Karpas-422 (cell line): ENCODE measurements around the gene IL17RC. TPM values are rescaled to one million over a fixed set of nuclear protein-coding genes. Genes with fewer than 3 reads are reported as not detected.

Experiments used
- DNase-seq: peaks from one replicate; pipeline ENCODE4 v3.0.0-alpha.2; 2015
- H2AFZ ChIP-seq: fragments of 200-600 bp; sonication (generic); 2 replicates; pipeline ENCODE4 v1.6.1; 2014; ENCODE audit warnings: antibody characterized with exemption, low read length, mixed read lengths
- H3K27ac ChIP-seq: fragments of 200-600 bp; sonication (generic); 2 replicates; pipeline ENCODE4 v1.5.1; 2014; ENCODE audit warnings: mild to moderate bottlenecking, low read length, moderate library complexity
- H3K27me3 ChIP-seq: fragments of 200-600 bp; sonication (generic); 2 replicates; pipeline ENCODE4 v1.6.1; 2014; ENCODE audit warnings: low read length, mixed read lengths
- H3K36me3 ChIP-seq: fragments of 200-600 bp; sonication (generic); 2 replicates; pipeline ENCODE4 v1.6.1; 2014; ENCODE audit warnings: low read length, mixed read lengths; ENCODE audit not compliant: insufficient read depth
- H3K4me1 ChIP-seq: fragments of 200-600 bp; sonication (generic); 2 replicates; pipeline ENCODE4 v1.6.1; 2014; ENCODE audit warnings: mild to moderate bottlenecking, low read length, mixed read lengths
- H3K4me2 ChIP-seq: fragments of 200-600 bp; sonication (generic); 2 replicates; pipeline ENCODE4 v1.6.1; 2014; ENCODE audit warnings: low read length, low read depth, mild to moderate bottlenecking; ENCODE audit not compliant: poor library complexity, severe bottlenecking
- H3K4me3 ChIP-seq: fragments of 200-600 bp; sonication (generic); 2 replicates; pipeline ENCODE4 v1.5.1; 2014; ENCODE audit warnings: mild to moderate bottlenecking, antibody characterized with exemption, low read length, mixed read lengths
- H3K79me2 ChIP-seq: fragments of 200-600 bp; sonication (generic); 2 replicates; pipeline ENCODE4 v1.6.1; 2014; ENCODE audit warnings: mild to moderate bottlenecking, low read length, mixed read lengths
- H3K9ac ChIP-seq: fragments of 200-600 bp; sonication (generic); 2 replicates; pipeline ENCODE4 v1.6.0; 2014; ENCODE audit warnings: low read length
- H3K9me2 ChIP-seq: fragments of 200-600 bp; sonication (generic), shearing (Covaris generic); replicated peaks from 2 replicates; pipeline ENCODE4 v1.6.0; 2014; ENCODE audit warnings: mild to moderate bottlenecking, low read length, moderate library complexity; ENCODE audit not compliant: insufficient read depth
- H3K9me3 ChIP-seq: fragments of 300-700, 200-600 bp; sonication (generic); 2 replicates; pipeline ENCODE4 v1.6.1; 2014; ENCODE audit warnings: low read length, mixed read lengths
- H4K20me1 ChIP-seq: fragments of 200-600 bp; sonication (generic); 2 replicates; pipeline ENCODE4 v1.6.1; 2014; ENCODE audit warnings: mild to moderate bottlenecking, antibody characterized with exemption, low read length, low read depth; ENCODE audit not compliant: insufficient read depth
- total RNA-seq: library from RNA; depleted of rRNA; stranded (reverse); fragments of >200 nt; shearing (Covaris generic); gene quantifications from 2 replicates; pipeline ENCODE4 v1.2.3, GENCODE V29; 2014; ENCODE audit warnings: low replicate concordance

Gene IL17RC
- total RNA-seq, 1 experiment from 2014 or later, result 2.5 TPM

DNA sequence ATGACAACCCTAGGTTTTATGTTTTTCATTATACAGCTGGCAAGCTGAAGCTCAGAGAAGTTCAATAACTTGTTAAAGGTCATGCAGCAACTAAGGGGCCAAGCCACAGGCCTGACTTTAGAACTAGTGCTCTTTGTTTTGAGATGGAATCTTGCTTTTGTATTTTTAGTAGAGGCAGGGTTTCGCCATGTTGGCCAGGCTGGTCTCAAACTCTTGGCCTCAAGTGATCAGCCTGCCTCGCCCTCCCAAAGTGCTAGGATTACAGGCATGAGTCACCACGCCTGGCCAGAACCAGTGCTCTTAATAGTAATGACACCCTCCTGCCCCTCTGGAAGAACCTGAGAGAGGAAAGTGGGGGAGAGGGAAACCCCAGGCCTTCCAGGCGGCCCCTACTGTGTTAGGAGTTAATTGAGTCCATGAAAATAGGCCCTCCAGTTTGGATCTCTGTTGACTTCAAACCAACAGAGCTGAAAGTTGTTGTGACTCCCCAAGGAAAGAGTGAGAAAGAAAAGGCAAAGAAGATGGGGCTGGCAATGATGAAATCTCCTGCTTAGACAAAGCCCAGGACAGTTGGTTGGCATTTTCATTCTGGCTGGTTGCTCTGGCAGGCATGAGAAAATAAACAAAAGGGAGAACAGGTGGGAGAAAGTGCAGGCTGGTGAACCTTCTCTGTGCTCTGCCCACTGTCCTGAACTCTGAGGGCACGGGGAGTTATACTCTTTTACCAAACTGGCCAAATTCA is 38.9 kb downstream of the IL17RC start:
- no peak overlapping the region for H3K9ac ChIP-seq
- no peak overlapping the region for H3K4me3 ChIP-seq
- no peak for DNase-seq
- H3K79me2 ChIP-seq, result no peaks in the 10 kb centered on the region
- no peak overlapping the region for H2AFZ ChIP-seq
- H3K4me1 ChIP-seq, result peaks cover 12% of the 10 kb centered on the region
- no peak overlapping the region for H3K4me2 ChIP-seq
- H3K9me2 ChIP-seq, result no peaks in the 10 kb centered on the region
- no peak overlapping the region for H3K27ac ChIP-seq
- H3K36me3 ChIP-seq, result no peaks in the 10 kb centered on the region
- H3K9me3 ChIP-seq, result no peaks in the 10 kb centered on the region
- no peaks in the 10 kb centered on the region for H4K20me1 ChIP-seq
- no peaks in the 10 kb centered on the region for H3K27me3 ChIP-seq

DNA sequence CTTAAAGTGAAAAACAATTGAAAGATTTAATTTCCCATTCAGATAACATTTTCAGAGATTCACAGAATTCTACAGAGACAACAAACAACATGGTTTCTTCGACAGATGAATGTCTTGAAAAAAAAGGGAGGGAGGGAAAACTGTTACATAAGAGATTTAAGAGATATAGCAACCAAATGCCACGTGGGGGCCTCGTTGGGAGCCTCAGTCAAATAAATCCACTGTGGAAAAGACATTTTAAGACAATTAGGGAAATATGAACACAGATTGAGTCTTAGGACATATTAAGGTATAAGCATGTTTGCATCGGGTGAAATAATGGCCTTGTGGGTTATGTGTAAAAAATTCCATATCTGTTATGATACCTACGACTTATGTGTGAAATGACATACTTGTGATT is 40.3 kb downstream of the IL17RC start:
- no peaks in the 10 kb centered on the region for H4K20me1 ChIP-seq

DNA sequence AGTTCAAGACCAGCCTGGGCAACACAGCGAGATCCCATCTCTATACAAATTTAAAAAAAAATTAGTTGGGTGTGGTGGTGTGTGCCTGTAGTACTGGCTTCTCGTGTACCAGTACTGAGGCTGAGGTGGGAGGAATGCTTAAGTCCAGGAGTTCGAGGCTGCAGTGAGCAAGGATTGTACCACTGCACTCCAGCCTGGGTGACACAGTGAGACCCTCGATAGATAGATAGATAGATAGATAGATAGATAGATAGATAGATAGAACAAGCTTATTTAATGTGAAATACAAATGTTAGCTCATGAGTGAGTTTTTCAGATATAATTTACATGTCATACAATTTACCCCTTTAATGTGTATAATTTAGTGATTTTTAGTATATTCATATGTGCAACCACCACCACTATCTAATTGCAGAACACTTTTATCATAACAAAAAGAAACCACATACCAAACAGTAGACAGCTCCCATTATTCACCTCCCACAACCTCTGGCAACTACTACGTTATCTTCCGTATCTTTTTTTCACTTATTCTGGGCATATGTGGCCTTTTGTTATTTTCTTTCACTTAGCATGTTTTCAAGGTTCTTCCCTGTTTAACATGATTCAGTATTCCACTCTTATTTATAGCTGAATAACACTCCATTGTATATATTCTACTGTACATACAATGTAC is 48.4 kb downstream of the IL17RC start:
- Histone ChIP-seq H3K4me2 (no peak overlapping the region), H3K9me2 (no peaks in the 10 kb centered on the region), H3K9me3 (no peaks in the 10 kb centered on the region), H3K27me3 (no peaks in the 10 kb centered on the region), H3K9ac (no peak overlapping the region), H3K4me1 (no peaks in the 10 kb centered on the region), H3K79me2 (no peaks in the 10 kb centered on the region), H2AFZ (no peak overlapping the region), H4K20me1 (no peaks in the 10 kb centered on the region), H3K27ac (no peak overlapping the region), H3K4me3 (no peak overlapping the region), H3K36me3 (peaks cover 14% of the 10 kb centered on the region)
- DNase-seq, result no peak

More for the DNA sequence above, 40.3 kb downstream of the IL17RC start:
- no peak overlapping the region for H3K4me2 ChIP-seq
- H2AFZ ChIP-seq, result no peak overlapping the region
- H3K4me1 ChIP-seq, result no peaks in the 10 kb centered on the region
- H3K9ac ChIP-seq, result no peak overlapping the region
- H3K27me3 ChIP-seq, result no peaks in the 10 kb centered on the region
- H3K9me2 ChIP-seq, result no peaks in the 10 kb centered on the region
- no peak for DNase-seq
- H3K4me3 ChIP-seq, result no peak overlapping the region
- H3K36me3 ChIP-seq, result no peaks in the 10 kb centered on the region
- H3K79me2 ChIP-seq, result no peaks in the 10 kb centered on the region
- H3K9me3 ChIP-seq, result no peaks in the 10 kb centered on the region
- H3K27ac ChIP-seq, result no peak overlapping the region

DNA sequence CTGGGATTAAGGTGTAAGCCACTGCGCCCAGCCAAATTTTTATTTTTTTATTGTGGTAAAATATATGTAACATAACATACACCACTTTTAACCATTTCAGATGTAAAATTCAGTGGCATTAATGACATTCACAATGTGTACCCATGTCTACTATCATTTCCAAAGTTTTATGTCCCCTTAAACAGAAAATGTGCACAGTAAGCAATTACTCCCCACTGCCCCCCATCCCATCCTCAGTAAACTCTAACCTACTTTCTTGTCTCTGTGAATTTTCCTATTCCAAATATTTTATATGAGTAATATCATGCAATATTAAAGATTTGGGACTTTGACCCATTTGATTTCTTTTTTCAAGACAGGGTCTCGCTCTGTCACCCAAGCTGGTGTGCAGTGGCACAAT is 49.9 kb downstream of the IL17RC start:
- Histone ChIP-seq H3K9ac (no peak overlapping the region), H3K27me3 (no peaks in the 10 kb centered on the region), H3K9me3 (no peaks in the 10 kb centered on the region), H3K27ac (no peak overlapping the region), H2AFZ (no peak overlapping the region), H3K9me2 (no peaks in the 10 kb centered on the region), H3K4me1 (no peaks in the 10 kb centered on the region), H4K20me1 (no peaks in the 10 kb centered on the region), H3K79me2 (no peaks in the 10 kb centered on the region), H3K36me3 (peaks cover 18% of the 10 kb centered on the region), H3K4me3 (no peak overlapping the region), H3K4me2 (no peak overlapping the region)
- no peak for DNase-seq

DNA sequence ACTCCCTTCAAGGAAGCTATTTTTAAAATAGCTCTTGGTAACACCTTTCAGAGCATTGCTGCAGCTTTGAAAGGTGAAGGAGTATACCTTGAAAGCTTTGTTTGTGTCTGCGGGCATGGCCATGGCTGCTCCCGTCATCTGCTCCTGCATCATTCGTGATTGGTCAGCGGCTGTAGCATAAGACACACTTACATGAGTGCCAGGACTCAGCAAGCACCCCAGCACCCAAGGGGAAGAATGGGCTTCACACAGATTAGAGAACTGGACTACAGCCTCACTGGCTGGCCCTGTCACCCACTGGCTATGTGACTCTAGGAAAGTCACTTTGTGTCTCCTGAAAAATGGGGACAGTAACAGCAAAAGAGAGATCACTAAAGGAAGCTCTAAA is 52.7 kb downstream of the IL17RC start:
- no peaks in the 10 kb centered on the region for H3K79me2 ChIP-seq
- no peak for DNase-seq
- H3K4me1 ChIP-seq, result no peaks in the 10 kb centered on the region
- no peak overlapping the region for H3K4me3 ChIP-seq
- H3K36me3 ChIP-seq, result peaks cover 23% of the 10 kb centered on the region
- no peak overlapping the region for H3K27ac ChIP-seq
- H4K20me1 ChIP-seq, result no peaks in the 10 kb centered on the region
- H3K9ac ChIP-seq, result no peak overlapping the region
- no peaks in the 10 kb centered on the region for H3K27me3 ChIP-seq
- H2AFZ ChIP-seq, result no peak overlapping the region
- H3K9me3 ChIP-seq, result no peaks in the 10 kb centered on the region
- no peaks in the 10 kb centered on the region for H3K9me2 ChIP-seq
- no peak overlapping the region for H3K4me2 ChIP-seq

DNA sequence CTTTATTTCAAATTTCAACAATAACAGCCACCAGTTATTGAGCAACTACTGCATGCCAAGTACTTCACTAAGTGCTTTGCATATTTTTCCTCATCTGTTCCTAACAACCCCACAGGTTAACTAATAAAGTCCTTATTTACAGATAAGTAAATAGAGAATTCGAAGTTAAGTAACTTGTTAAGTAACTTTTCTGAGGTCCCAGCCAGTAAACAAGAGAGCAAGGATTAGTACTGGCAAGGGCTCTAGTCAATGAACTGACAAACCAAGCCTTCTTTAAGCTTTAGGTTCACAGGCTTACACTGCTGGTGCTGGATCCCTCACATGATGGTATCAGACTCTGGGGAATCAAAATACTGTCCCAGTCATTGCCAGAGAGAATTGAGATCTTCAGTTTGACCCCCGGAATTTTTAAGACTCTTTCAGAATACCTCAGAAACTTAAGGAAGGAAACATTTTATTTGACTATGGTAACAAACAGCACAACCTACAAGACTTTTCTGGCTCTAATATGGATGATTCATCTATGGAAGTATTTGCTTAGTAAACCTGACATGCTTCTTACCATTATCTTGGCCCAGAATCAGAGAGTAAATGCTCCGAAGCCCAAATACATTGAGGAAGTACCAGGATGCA is 53.2 kb downstream of the IL17RC start:
- no peak for DNase-seq
- Histone ChIP-seq H3K27me3 (no peaks in the 10 kb centered on the region), H3K9ac (no peak overlapping the region), H3K4me2 (no peak overlapping the region), H3K36me3 (peaks cover 23% of the 10 kb centered on the region), H3K9me3 (no peaks in the 10 kb centered on the region), H3K27ac (no peak overlapping the region), H3K4me3 (no peak overlapping the region), H2AFZ (no peak overlapping the region), H4K20me1 (no peaks in the 10 kb centered on the region), H3K9me2 (no peaks in the 10 kb centered on the region), H3K79me2 (no peaks in the 10 kb centered on the region), H3K4me1 (no peaks in the 10 kb centered on the region)

DNA sequence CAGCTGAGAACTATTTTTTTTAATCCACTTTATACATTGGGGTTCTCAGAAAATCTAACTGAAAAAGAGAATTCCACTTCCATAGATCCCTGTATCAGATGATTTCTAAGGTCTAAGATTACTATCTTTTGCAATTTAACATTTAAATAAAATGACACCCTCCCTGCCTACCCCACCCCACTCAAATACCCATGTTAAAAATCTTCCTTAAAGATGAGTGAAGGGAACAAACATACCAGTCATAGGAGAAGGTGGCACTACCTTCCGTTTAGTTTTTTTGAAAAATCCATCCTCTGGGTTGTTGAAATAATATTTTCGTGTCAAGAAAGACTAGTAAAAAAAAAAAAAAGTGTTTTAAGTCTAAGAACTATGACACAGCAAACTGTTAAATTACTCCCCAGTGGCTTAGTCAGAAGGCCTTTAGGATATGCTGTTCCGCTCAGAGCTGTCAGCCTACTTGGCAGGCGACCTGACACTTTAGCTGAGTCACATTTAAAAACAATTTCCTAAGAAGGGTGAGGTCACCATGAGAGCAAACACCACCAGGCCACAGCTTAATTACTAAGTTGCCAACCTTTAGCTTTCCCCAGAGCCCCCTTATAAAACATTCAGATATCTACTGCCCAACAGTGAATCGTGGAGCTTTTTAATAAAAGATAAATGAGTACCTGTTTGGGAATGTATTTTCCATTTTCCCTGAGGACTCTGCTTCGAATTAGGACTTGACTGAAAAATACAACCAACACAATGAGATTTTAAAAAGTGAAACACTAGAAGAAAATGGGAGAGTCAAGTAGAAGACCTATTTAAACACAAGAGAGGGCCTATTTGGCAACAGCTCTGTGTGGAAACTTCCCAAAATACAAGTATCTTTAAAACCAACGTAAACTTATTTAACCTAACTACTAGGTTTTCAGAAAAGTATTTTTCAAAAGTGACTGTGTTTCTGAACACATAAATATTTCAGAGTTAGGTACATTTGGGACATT is 60.1 kb downstream of the IL17RC start:
- H3K4me3 ChIP-seq, result no peak overlapping the region
- no peak overlapping the region for H3K27ac ChIP-seq
- H3K4me1 ChIP-seq, result no peaks in the 10 kb centered on the region
- no peaks in the 10 kb centered on the region for H4K20me1 ChIP-seq
- H3K9me2 ChIP-seq, result no peaks in the 10 kb centered on the region
- no peaks in the 10 kb centered on the region for H3K27me3 ChIP-seq
- H3K36me3 ChIP-seq, result peaks cover 12% of the 10 kb centered on the region; the same call in 1 of the 2 replicates
- no peak overlapping the region for H3K4me2 ChIP-seq
- H3K79me2 ChIP-seq, result peaks cover 24% of the 10 kb centered on the region
- no peak overlapping the region for H2AFZ ChIP-seq
- no peak overlapping the region for H3K9ac ChIP-seq
- no peaks in the 10 kb centered on the region for H3K9me3 ChIP-seq
- DNase-seq, result no peak
